GM10266 (cell line): ENCODE results near the gene HNMT.

Experiments used
- DNase-seq: peaks from one replicate; pipeline ENCODE4 v3.0.0; 2012; ENCODE audit errors: extremely low spot score
- TF ChIP-seq, protein P1 (sequence below): IDR thresholded peaks from 2 replicates; pipeline ENCODE4 v1.5.1; 2012; ENCODE audit warnings: mild to moderate bottlenecking, low read depth; ENCODE audit not compliant: control insufficient read depth, insufficient read depth; ENCODE audit errors: missing control alignments

HNMT gene

DNA sequence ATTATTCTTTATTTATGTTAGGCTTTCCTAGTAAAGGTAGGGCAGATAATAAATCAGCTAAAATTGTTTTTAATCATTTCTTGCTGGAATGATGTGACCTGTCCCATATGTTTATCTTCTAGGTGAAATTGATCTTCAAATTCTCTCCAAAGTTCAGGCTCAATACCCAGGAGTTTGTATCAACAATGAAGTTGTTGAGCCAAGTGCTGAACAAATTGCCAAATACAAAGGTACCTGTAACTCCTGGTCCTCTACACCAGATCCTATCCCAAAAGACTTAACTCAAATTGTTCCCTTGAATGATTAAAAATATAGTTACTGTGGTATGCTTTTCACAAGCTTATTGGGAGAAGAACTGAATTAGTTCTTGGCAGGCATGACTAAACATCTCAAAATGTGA, 36.5 kb downstream of the HNMT start:
- TF ChIP-seq, protein P1, sequence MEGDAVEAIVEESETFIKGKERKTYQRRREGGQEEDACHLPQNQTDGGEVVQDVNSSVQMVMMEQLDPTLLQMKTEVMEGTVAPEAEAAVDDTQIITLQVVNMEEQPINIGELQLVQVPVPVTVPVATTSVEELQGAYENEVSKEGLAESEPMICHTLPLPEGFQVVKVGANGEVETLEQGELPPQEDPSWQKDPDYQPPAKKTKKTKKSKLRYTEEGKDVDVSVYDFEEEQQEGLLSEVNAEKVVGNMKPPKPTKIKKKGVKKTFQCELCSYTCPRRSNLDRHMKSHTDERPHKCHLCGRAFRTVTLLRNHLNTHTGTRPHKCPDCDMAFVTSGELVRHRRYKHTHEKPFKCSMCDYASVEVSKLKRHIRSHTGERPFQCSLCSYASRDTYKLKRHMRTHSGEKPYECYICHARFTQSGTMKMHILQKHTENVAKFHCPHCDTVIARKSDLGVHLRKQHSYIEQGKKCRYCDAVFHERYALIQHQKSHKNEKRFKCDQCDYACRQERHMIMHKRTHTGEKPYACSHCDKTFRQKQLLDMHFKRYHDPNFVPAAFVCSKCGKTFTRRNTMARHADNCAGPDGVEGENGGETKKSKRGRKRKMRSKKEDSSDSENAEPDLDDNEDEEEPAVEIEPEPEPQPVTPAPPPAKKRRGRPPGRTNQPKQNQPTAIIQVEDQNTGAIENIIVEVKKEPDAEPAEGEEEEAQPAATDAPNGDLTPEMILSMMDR: no peak
- no peak for DNase-seq

DNA sequence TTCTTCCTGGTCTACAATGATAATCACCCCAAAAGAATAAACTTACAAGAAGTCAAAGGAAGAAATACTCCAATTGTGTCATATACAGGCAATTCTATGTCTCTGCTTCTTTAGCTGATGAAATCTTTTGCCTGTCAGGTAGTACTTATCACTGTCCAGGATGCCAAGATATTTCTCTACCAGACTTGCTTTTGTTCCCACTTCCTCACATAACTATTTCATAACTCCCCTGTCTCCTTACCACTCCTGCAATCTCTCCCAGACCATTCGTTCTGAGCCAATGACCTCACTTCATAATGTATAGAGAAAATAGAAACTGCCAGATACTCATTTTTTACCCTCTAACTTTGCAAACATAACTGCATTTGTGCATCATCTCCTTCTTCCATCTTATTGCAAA, 39.1 kb downstream of the HNMT start:
- no peak for DNase-seq
- TF ChIP-seq, protein P1: no peak

DNA sequence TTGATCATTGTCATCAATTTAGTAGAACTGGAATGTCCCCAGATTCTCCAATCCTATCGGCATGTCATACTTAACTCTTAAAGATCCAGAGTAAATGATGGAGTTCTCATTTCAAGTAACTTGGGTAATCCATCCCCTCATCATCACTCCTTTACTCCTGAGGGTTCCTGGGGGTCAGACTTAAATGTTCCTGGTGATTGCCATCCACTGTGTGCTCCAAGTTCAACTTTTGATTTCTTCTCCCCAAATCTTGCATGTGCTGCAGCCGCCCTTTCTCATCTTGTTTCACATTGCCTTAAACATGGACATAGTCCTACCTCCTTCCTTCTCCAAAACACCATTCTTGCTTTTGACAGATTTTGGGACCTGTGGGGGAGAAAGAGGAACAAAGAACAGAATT, 43.2 kb downstream of the HNMT start:
- TF ChIP-seq, protein P1: no peak
- no peak for DNase-seq

DNA sequence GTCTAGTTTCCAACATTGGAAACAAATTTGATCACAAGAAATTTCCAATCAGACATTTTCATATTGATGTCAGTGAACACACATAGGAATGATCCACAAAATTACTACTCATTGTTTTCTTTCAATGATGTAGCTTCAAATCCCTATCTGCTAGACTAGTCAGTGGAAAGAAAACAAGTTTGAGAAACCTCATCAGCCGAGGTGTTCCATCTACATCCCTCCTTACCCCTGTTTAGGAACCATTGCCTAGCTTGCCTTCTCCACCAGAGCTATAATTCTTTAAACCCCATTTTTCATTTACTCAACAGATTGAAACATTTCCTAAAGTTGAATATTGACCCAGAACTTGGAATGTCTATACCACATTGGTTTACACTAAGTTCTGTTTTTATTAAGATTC, 45.3 kb downstream of the HNMT start:
- TF ChIP-seq, protein P1: no peak
- DNase-seq: no peak

DNA sequence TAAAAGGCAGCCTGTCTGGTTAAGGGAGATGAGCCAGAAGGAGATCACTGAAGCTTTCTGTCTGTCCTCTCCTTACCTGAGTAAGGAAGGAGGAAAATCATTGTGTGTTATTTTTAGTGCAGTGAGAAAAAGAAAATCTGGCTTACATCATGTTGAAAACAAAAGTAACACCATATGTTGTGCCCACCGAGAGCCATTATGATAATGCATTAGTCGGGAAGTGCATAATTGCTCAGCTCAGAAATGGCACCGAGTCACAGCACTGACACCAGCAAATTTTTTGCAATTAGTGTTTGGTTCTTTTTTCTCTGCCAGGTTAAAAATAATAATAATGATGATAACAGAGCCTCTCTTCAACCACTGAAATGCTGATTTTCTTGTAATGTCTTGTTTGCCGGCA, 46.6 kb downstream of the HNMT start:
- TF ChIP-seq, protein P1: no peak
- DNase-seq: no peak

DNA sequence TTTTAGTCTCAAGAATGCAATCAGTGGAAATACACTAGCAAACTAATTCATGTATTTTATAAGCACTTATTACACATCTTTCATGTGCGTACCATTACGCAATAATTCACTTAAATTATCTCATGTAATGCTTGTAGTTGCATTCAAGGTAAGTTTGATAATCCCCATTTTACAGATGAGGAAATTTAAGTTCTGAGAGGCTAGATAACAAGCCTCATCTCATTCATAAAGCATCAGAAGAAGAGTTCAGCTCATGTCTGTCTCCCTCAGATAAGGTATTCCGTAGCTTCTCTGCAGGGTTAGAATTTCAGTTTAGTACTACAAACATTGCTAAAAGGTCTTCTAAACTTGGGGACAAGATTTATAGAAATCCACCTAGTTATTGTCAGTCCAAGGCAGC, 47.8 kb downstream of the HNMT start:
- DNase-seq: no peak
- TF ChIP-seq, protein P1: no peak

DNA sequence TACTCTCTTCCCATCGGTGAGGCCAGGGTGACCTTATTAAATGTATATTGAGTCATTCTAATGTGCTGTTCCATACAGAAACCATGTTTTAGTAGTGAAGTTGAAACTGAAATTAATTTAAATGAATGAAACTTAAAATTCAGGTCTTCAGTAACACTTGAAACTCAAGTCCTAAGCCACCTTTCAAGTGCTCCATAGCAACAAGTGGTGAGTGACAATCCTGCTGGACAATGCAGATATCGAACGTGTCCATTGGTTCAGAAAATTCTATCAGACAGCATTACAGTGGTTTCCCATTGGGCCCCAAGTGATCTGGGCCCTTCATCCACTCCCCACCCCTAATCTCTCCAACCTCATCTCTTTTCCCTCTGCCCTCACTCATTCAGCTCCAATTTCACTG, 48.7 kb downstream of the HNMT start:
- TF ChIP-seq, protein P1: no peak
- no peak for DNase-seq
